Measurements from ENCODE around the gene SLC35F1.

GRCh38 chr6:117928833-117929232, 21.8 kb downstream of the SLC35F1 start:
- TF ChIP-seq, protein P1, sequence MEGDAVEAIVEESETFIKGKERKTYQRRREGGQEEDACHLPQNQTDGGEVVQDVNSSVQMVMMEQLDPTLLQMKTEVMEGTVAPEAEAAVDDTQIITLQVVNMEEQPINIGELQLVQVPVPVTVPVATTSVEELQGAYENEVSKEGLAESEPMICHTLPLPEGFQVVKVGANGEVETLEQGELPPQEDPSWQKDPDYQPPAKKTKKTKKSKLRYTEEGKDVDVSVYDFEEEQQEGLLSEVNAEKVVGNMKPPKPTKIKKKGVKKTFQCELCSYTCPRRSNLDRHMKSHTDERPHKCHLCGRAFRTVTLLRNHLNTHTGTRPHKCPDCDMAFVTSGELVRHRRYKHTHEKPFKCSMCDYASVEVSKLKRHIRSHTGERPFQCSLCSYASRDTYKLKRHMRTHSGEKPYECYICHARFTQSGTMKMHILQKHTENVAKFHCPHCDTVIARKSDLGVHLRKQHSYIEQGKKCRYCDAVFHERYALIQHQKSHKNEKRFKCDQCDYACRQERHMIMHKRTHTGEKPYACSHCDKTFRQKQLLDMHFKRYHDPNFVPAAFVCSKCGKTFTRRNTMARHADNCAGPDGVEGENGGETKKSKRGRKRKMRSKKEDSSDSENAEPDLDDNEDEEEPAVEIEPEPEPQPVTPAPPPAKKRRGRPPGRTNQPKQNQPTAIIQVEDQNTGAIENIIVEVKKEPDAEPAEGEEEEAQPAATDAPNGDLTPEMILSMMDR (optimal IDR thresholded peaks at IDR 0.05 in 1 of 3, IDR thresholded peaks at IDR 0.05 in 1 of 3, conservative IDR thresholded peaks at IDR 0.05 in 1 of 3; ENCODE audit: extremely low read depth in 1 of 3, insufficient read depth in 2 of 3, low read length in 3 of 3): no peak
- TF ChIP-seq EZH2 (IDR thresholded peaks at IDR 0.05; ENCODE audit: low read length): no peak
